HepG2 (cell line): ENCODE measurements around the gene NHSL1. TPM values are rescaled to one million over a fixed set of nuclear protein-coding genes. Genes with fewer than 3 reads are reported as not detected.

Experiments used
- CBFB ChIP-seq: sonication (generic); formaldehyde crosslinking; IDR thresholded peaks from 2 replicates; pipeline ENCODE4 v1.4.0; 2020; ENCODE audit warnings: missing genetic modification reagents
- HDAC1 ChIP-seq: sonication (generic); formaldehyde crosslinking; IDR thresholded peaks from 2 replicates; pipeline ENCODE4 v1.5.1; 2020; ENCODE audit warnings: mild to moderate bottlenecking, missing genetic modification reagents
- NAIF1 ChIP-seq: sonication (generic); formaldehyde crosslinking; IDR thresholded peaks from 2 replicates; pipeline ENCODE4 v1.5.0; 2020; ENCODE audit warnings: mild to moderate bottlenecking, missing genetic modification reagents, borderline replicate concordance
- NCOA5 ChIP-seq: sonication (generic); formaldehyde crosslinking; IDR thresholded peaks from 2 replicates; pipeline ENCODE4 v1.4.0; 2020; ENCODE audit warnings: missing genetic modification reagents
- TBL1XR1 ChIP-seq: fragments of 150-350 bp; IDR thresholded peaks from 2 replicates; pipeline ENCODE4 v1.6.1; 2014; ENCODE audit warnings: borderline replicate concordance, low read length; ENCODE audit not compliant: partially characterized antibody
- TBX3 ChIP-seq: fragments of 450-650 bp; IDR thresholded peaks from 2 replicates; pipeline ENCODE4 v1.6.1; 2017; ENCODE audit warnings: antibody characterized with exemption, mild to moderate bottlenecking, inconsistent platforms, borderline replicate concordance
- TEAD3 ChIP-seq: optimal IDR thresholded peaks from 2 replicates; pipeline ENCODE3; 2016; ENCODE audit warnings: borderline replicate concordance
- TERF1 ChIP-seq: sonication (generic); formaldehyde crosslinking; IDR thresholded peaks from 2 replicates; pipeline ENCODE4 v1.8.0; 2022; ENCODE audit warnings: mild to moderate bottlenecking, missing genetic modification reagents, moderate library complexity
- ZBTB25 ChIP-seq: IDR thresholded peaks from 2 replicates; pipeline ENCODE4 v1.6.1; 2018; ENCODE audit warnings: missing genetic modification reagents
- ZFP90 ChIP-seq: sonication (generic); formaldehyde crosslinking; IDR thresholded peaks from 2 replicates; pipeline ENCODE4 v1.8.0; 2022; ENCODE audit warnings: missing genetic modification reagents, mild to moderate bottlenecking, inconsistent platforms, borderline replicate concordance
- ZHX1 ChIP-seq: sonication (generic); formaldehyde crosslinking; IDR thresholded peaks from 2 replicates; pipeline ENCODE4 v1.8.1; 2022; ENCODE audit warnings: low read depth, mild to moderate bottlenecking, missing genetic modification reagents
- ZMAT3 ChIP-seq: sonication (generic); formaldehyde crosslinking; conservative IDR thresholded peaks from 2 replicates; pipeline ENCODE4 v1.7.0; 2021; ENCODE audit warnings: missing genetic modification reagents
- ZNF205 ChIP-seq: IDR thresholded peaks from 2 replicates; pipeline ENCODE4 v1.6.1; 2018; ENCODE audit warnings: missing biosample characterization, missing genetic modification reagents
- ZNF646 ChIP-seq: sonication (generic); formaldehyde crosslinking; IDR thresholded peaks from 2 replicates; pipeline ENCODE4 v1.9.0; 2021; ENCODE audit warnings: mild to moderate bottlenecking, missing genetic modification reagents
- ZNF710 ChIP-seq: sonication (generic); formaldehyde crosslinking; IDR thresholded peaks from 2 replicates; pipeline ENCODE4 v1.5.0; 2020; ENCODE audit warnings: mild to moderate bottlenecking, missing genetic modification reagents, borderline replicate concordance
- polyA plus RNA-seq, 8 experiments: library from polyadenylated mRNA; depleted of rRNA in 3 of 8; stranded (reverse) in 7 of 8; unstranded in 1 of 8; fragments of >200 nt; fragmentation: Illumina TruSeq in 4 of 8; extraction: Trizol in 4 of 8; gene quantifications; 2 replicates each; pipeline versions ENCODE4 v1.2.1 to v1.2.3, GENCODE V29; 2011 to 2016; ENCODE audit warnings: low read depth in 4 of 8, missing spikeins in 1 of 8, mixed read lengths in 1 of 8; ENCODE audit not compliant: insufficient read depth in 1 of 8
- total RNA-seq, 5 experiments: library from RNA; depleted of rRNA; stranded (reverse); fragments of >200 nt; fragmentation: Illumina TruSeq; extraction: Trizol; gene quantifications; 2 replicates each; pipeline ENCODE4 v1.2.3, GENCODE V29; 2016; ENCODE audit warnings: low read depth in 1 of 5

NHSL1 gene
- total and polyA plus RNA-seq, 2 of the 13 experiments (the other 11 are each of a cell fraction or from before 2014, with no cell fraction given), result 24.9 to 53.6 TPM

- TF ChIP-seq ZHX1 (CRISPR knock-in tag) (0 out of 2 replicates have a peak, but pooled peaks have one; percentile 62), ZNF646 (CRISPR knock-in tag) (peak; percentile 79; the same call in 1 of the 2 replicates), TBL1XR1 (no peak), ZBTB25 (CRISPR knock-in tag) (peak; percentile 93), NCOA5 (CRISPR knock-in tag) (0 out of 2 replicates have a peak, but pooled peaks have one; percentile 67), ZNF710 (CRISPR knock-in tag) (peak; percentile 73; the same call in 1 of the 2 replicates), HDAC1 (CRISPR knock-in tag) (peak; percentile 81), NAIF1 (peak; percentile 80; the same call in 1 of the 2 replicates), ZFP90 (CRISPR knock-in tag) (peak; percentile 62; the same call in 1 of the 2 replicates), ZMAT3 (no peak), TBX3 (peak; percentile 94), TERF1 (CRISPR knock-in tag) (no peak), CBFB (CRISPR knock-in tag) (peak; percentile 75; the same call in 1 of the 2 replicates), ZNF205 (CRISPR knock-in tag) (peak; percentile 33; the same call in 1 of the 2 replicates), TEAD3 (peak; percentile 92)
Measured at GRCh38 chr6:138543657-138544056, 44.4 kb upstream of the NHSL1 start (continued).
